Stimulated activated CD4-positive, alpha-beta T cell treated with anti-CD3 and anti-CD28 coated beads, Interleukin-12 subunit alpha, Interleukin-12 subunit beta, amount 100 ng/mL, for 24 hours (primary cell): Measurements from ENCODE around the gene ANXA10.
"Not testable (repeated sequence)": the region's sequence is repeated elsewhere in the genome, so short reads cannot be mapped to it uniquely, and the experiment has no call there.

Source experiments
- DNase-seq, 2 experiments: peaks; one replicate each; pipeline ENCODE4 v3.0.0-alpha.2; 2020; ENCODE audit warnings: low read depth in 2 of 2

Gene ANXA10

DNA sequence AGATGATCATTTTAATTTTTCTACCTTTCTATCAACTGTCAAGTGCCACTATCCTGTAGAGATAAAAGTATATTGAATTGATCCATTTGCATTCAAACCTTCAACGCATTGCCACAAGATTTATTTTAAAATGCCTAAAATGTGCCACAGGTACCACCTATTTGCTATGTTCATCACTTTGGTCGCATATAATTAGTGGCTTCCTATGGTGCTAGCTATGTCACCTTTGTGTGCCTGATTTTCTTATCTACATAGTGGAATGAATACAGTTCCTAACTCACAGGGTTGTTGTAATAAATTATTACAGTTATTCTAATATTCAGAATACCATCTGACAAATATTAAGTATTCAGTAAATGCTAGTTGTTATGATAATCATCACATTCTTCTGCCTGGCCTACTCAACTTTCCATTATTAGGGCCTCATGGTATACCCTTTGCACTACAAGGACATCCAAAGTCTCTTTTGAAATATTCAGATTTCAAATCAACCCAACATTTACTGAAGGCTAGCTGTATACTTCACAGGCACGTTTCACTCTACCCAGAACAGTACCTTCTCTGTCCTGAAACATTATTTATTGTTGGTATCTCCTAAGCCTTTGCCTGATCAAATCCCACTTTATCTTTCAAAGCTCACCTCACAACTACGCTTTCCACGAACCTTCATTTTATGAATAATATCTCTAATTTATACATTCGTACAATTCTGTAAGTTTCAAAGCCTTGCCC lies 62.4 kb downstream of the ANXA10 start:
- DNase-seq: no peak

DNA sequence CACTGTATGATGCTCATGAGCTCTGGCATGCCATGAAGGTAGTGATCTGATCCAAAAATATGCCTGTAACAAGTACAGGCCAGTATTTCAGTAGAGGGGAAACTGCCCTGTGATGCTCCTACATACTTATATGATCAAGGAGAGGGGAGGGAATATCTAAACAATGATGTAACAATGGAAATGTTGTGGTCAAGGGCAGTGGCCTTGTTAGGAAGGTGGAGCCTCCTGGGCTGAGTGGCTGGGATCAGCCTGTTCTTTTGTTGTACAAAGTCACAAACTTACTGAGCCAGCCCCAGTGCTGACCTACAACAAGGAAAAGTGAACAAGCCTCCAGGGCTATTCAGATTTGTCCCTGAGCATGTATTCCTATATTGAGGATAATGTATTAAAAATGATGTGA lies 70.3 kb downstream of the ANXA10 start:
- DNase-seq: no peak

DNA sequence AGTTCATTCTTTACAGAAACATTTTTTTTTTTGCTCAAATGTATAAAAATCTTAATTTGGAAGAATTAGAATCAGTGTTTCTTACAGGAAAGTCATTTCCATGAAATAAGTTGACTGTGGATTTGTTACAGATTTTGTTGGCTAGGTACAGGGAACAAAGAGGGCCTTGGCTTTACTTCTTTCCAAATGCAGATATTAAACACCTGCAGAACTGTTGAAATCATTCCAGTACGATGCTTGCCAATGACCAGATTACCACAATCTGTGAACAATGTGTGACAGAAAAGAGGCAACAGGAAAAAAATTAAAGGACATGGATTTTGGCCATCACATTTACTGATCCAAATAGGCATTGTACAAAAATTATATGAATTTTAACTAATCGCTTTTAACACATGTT lies 70.8 kb downstream of the ANXA10 start:
- DNase-seq: no peak

DNA sequence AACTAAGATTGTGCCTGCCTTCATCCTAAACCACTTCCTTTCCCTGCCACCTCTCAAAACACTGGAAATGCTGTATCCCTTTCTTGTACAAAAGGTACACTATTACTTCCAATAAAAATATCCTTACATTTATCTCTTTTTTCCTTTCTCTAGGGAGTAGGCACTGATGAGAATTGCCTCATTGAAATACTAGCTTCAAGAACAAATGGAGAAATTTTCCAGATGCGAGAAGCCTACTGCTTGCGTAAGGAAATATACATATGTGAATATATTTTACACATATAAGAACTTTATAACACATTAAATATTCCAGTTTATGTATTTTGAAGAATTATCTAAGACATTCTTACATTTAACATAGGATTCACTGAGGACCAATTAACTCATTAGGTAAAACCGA lies 71.7 kb downstream of the ANXA10 start:
- no peak for DNase-seq

DNA sequence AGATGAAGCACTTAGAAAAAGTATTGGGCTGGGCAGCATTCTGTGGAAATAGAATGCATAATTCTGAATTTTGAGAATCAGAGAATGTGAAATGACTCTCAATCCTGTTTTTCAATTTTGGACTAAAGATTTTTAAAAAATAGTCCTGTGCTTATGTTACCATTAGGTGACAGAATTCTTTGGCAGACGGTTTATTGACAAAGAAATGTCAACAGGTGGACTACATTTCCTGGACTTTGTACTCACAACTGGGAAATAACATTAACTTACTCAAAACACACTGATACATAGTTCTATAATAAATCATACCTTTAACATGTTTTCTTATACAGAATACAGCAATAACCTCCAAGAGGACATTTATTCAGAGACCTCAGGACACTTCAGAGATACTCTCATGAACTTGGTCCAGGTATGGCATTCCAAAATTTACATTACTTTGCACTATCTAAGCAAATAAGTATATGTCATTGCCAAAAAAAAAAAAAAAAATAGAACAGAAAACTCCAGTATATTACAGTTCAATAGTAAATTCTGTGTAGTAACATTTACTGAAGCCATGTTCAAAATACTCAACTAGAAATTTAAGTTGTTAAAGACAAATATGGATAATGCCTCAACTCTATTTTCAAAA lies 72.7 kb downstream of the ANXA10 start:
- DNase-seq: no peak

DNA sequence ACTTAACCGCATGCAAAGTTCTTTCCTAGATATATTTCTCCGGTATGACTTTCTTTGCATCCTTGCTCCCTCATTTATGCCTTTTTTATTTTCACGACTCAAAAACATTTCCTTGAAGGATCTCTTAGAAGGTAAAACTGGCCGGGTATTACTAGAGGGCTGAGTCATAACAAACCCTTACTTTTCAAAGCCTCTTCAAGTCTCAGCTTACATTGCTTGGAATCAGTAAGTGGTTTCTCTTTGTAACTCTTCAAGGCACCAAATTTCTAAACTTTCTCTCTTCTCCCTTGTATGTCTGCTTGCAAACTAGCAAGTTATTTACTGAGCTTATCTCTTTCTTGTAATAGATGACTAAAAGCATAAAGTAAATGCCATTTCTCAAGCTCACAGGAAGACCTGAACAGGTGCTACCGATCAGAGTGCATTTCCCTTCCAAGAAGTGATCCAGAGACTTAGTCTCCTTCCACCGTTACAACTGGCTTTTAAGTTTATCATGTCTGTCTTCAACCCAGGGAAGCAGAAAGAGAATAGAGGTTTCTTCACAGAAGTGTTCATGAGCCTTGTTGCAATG lies 75.5 kb downstream of the ANXA10 start:
- DNase-seq: no peak

DNA sequence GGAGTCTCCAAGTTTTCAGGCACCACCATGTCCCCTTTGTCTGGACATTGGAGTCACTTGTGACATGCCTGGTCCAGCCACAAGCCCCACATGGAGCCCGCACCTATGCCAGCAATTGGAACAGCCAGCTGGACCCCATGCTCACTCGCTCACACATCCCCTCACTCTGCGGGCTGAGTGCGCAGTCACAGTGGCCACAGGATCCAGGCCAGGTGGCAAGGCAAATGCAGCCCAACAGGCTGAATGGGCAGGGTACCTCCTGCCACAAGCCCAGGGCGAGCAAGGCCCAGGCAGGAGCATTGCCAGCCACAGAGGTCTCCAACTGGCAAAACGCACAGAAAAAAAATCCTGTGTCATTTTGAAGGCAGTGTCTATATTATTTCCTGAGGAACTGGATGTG lies 82.0 kb downstream of the ANXA10 start:
- DNase-seq: no peak

DNA sequence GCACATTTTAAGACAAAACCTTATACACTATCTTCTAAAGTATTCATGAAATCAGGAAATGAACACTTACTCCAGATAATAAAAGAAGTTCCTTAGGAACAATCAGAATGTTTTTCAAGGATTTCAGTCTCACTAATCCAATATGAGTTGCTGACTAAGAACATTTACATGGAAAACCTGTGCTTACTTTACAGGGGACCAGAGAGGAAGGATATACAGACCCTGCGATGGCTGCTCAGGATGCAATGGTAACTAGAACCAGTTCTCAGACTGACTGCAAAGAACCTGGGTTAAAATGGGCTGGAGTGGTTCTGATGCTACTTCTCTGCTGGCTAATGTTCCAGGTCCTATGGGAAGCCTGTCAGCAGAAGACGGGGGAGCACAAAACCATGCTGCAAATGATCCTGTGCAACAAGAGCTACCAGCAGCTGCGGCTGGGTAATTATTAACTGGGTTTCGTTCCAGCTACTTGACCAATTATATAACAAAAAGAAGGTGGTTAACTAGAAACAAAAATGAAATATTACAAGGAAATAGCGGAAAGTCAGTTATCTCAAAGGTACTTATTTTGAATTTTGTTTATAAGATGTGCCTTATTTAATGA lies 85.3 kb downstream of the ANXA10 start:
- DNase-seq: no peak

DNA sequence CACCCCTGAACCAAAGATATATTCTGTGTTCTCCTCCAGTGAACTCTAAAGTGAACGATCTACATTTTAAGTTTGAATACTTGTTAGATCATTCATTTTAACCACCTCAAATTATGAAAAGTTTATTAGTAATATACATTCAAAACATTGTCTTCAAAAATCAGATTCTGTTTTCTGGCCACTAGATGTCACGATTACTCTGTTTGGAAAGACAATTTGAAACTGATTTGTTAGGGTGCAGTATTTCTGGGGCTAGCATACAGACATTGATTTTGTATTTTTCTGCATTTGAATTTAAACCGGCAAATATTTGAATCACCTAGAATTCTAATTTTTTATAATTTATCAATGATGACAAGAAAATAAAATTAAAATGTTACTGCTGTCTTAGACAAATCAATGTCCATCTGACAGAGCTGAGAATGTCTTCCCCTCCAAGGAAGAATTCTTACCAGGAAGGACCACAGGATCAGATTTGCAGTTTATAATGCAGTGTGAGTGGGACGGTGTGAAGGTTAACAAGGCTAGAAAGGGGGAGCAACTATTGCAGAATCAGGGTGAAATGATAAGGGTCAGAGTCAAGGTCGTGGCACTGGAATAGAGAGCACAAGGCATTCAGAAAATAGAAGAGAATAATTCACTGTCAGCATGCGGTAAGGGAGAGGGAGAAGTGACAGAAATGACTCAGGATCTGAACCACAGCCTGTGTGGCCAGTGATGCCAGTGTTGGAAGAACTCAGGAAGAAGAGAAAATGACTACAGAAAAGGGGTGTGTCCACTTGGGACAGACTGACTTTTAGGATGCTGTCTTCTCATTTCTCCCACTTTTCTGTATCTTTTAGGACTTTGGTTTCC lies 91.6 kb downstream of the ANXA10 start:
- no peak for DNase-seq

DNA sequence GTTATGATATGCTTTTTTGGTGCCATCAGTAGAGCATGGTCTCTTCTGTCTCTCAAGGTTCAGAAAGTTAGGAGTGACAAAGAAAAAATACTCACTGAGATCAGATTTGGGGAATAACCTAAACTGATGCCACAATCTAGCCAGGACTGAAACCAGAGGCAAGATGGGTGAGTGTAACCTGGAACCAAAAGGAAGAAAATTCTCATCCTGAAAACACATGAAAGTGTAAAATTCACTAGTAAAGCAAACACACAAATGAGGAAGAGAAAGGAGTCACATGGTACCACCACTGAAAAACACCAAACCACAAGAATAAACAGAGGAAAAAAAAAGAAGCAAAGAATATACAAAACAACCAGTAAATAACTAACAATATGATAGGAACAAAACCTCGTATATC lies 96.4 kb downstream of the ANXA10 start:
- DNase-seq: no peak

DNA sequence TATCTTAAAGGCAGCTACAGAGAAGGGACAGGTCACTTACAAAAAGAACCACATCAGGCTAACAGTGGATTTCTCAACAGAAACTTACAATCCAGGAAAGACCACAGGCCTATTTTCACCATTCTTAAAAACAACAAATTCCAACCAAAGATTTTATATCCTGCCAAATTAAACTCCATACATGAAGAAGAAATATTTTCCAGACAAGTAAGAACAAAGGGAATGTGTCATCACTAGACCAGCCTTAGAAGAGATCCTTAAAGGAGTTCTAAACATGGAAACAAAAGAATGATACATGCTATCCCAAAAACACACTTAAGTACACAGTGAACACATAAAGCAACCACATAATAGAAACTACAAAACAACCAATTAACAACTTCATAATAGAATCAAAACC lies 105.6 kb downstream of the ANXA10 start:
- DNase-seq: no peak

DNA sequence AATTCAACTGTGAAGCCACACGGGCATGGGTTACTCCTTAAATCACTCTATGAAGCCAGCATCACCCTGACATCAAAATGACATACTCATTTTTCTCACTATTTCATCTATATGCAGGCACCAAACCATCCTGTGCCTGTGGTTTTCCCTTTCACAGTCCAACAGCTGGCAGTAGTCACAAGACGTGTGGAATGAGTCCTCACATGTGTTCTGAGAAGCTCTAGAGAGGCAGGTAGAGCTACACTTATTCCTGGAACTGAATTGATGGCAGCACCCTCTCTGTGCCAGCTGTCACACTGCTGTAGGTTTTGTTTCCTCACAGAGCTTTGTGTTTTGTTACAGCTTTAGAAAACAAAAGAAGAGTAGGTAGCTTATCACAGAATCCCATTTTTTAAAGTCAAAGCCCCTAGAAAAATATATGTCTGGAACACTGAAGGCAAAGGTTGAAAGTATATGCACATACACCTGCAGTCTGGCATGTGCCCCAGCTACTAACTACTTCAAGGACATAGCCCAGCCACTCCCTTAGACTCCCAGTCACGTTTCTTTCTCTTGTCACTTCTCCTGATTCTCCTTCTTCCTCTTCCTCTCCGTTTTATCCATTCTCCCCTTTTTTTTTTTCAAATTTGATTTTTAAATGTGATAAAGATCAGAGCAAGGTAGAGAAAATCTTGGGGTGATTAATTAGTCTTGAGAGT lies 107.1 kb downstream of the ANXA10 start:
- DNase-seq: no peak

DNA sequence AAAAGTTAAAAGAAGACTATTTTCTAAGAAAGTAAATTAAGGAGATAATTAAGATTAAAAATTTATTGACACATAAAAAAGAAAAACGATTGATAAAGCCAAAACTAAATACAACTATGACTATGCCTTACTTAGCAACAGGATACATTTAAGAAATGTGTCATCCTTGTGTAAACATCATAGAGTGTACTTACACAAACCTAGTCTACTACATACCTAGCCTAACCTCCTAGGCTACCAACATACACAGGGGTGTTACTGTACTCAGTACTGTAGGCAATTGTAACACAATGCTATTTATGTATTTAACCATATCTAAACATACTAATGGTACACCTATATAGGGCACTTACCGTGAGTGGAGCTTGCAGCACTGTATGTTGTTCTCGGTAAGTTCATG lies 108.3 kb downstream of the ANXA10 start:
- no peak for DNase-seq

DNA sequence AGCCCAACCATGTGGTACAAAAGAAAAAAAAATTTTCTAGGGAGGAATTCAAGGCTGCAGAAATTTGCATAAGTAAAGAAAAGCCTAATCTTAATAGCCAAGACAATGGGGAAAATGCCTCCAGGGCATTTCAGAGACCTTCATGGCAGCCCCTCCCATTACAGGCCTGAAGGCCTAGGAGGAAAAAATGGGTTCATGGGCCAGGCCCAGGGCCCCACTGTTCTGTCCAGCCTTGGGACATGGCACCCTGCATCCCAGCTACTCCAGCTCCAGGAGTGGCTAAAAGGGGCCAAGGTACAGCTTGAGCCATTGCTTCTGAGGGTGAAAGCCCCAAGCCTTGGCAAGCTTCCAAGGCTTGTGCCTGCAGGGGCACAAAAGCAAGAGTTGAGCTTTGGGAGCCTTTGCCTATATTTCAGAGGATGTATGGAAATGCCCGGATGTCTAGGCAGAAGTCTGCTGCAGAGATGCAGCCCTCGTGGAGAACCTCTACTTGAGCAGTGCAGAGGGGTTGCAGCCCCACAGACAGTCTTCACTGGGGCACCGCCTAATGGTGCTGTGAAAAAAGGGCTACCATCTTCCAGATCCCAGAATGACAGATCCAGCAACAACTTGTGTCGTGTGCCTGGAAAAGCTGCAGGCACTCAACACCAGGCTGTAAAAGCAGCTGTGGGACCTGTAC lies 111.0 kb downstream of the ANXA10 start:
- no peak for DNase-seq

DNA sequence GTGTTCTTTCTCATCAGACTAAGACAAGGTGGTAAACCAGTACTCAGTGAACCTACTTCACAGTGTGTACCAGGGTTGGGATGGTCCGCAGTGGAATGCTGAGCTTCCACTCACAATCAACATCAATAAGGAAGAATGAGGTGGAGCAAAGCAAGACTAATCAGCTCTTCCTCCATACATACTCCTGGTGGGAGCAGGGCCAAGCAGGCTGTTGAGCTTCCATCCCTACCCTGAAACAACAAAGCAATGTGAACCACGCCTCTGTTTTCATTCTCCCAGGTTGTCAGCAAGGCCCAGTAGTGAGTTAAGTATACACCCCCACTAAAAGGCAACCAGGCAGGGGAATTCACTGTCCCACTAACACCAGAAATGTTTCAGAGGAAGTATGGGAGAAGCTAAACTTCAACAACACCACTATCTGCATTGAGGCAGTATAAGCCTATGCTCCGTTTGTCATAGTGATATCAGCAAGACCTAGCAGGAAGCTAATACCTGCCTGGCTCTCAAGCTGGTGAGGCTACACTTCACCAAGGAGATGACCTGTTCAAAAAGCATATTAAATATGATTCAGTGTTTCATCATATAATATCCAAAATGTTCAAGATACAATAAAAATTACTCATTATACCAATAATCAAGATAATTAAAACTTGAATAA lies 116.7 kb downstream of the ANXA10 start:
- no peak for DNase-seq

DNA sequence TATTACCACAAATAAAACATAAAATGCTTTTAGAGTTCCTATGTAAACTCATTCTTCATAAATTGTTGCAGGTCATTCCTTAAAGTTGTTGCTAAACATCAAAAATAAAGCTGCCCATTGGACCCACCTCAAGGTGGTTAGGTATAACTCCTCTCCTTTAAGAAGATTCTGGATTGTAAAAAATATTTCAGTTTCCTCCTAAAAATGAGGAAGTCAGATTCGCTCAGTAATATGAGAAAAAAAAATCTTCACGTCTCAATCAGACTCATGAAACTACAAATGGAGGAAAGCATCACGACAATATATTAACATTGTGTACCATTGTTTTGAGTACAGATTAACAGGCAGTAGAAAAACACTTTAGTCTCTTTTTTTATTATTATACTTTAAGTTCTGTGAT lies 120.3 kb downstream of the ANXA10 start:
- DNase-seq: no peak

DNA sequence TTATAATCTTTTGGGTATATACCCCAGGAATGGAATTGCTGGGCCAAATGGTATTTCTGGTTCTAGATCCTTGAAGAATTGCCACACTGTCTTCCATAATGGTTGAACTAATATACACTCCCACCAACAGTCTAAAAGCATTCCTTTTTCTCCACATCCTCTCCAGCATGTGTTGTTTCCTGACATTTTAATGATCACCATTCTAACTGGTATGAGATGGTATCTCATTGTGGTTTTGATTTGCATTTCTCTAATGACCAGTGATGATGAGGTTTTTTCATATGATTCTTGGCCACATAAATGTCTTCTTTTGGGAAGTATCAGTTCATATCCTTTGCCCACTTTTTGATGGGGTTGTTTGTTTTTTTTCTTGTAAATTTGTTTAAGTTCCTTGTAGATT lies 121.2 kb downstream of the ANXA10 start:
- not testable (repeated sequence) for DNase-seq

DNA sequence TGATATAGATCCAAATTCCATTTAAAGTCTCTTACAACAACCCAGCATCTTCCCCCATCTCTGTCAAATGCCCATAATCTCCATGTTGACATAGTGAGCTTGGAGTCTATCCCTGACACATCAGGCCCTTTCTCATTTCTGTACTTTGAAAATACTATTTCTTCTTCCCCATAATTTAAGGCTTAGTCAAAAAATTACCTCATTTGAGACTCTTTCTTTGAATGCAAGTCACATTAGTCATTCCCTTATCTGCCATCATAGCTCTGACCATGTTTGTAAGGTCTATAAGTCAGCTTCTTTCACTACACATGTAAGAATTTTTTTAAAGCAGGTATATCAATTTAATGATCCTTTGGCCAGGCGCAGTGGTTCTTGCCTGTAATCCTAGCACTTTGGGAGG lies 126.3 kb downstream of the ANXA10 start:
- DNase-seq: no peak

DNA sequence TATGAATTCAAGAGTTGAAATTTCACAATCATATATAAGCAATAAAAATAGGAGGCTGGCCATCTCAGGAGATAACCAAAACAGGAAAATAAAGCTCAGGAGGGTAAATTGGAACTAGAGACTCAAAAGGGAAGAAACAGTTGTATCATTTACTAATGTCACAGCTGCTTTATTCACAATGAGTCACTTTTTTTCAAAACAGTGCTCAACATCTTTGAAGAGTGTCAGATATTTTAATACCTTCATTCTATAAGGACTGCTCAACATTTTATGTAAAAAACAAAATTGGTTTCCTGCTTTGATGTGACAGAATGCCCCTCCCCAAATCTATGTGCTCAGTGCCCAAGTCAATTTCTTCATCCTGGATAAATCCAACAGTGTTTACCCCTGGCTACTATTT lies 128.6 kb downstream of the ANXA10 start:
- no peak for DNase-seq

DNA sequence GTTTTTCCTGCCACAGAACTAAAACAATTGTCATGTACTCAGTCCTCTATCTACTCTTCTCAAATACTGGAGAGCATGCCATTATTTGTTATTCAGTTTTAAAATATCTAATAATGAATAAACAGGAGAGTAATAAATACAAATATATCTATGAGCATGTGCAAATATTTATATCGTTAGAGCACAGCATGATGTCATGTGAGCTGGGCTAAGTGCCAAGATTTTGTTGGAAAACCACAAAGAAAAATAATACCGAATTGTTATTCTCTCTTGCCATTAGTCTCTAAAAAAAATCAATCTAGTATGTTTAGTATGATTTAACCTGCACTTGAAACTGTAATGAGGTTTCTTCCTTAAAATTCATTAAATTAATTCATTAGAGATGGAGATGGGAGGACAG lies 129.0 kb downstream of the ANXA10 start:
- no peak for DNase-seq
